Neuronal stem cell (in vitro differentiated cells): ENCODE results near the gene OR6T1.

Experiments
- DNase-seq: peaks from one replicate; pipeline ENCODE4 v3.0.0-alpha.2; 2013; ENCODE audit warnings: low spot score
- H2AFZ ChIP-seq: one replicate; pipeline ENCODE4 v1.6.1; 2013; ENCODE audit warnings: mild to moderate bottlenecking, low read length, inconsistent platforms
- H2AK5ac ChIP-seq: 2 replicates; pipeline ENCODE4 v1.6.1; 2013; ENCODE audit warnings: low read depth, mild to moderate bottlenecking, inconsistent platforms, low read length, moderate library complexity, mixed read lengths
- H2BK120ac ChIP-seq: 2 replicates; pipeline ENCODE4 v1.6.1; 2013; ENCODE audit warnings: low read depth, mild to moderate bottlenecking, inconsistent platforms, low read length, moderate library complexity, mixed read lengths
- H2BK12ac ChIP-seq: one replicate; pipeline ENCODE4 v1.6.1; 2013; ENCODE audit warnings: low read length, inconsistent platforms
- H2BK15ac ChIP-seq: 2 replicates; pipeline ENCODE4 v1.6.1; 2013; ENCODE audit warnings: mild to moderate bottlenecking, low read length, inconsistent platforms, mixed read lengths
- H2BK5ac ChIP-seq: one replicate; pipeline ENCODE4 v1.6.1; 2013; ENCODE audit warnings: inconsistent platforms, mild to moderate bottlenecking, low read length, moderate library complexity
- H3K14ac ChIP-seq: one replicate; pipeline ENCODE4 v1.6.1; 2013; ENCODE audit warnings: low read length, inconsistent platforms
- H3K18ac ChIP-seq: 2 replicates; pipeline ENCODE4 v1.6.1; 2013; ENCODE audit warnings: low read length, inconsistent platforms
- H3K23ac ChIP-seq: 2 replicates; pipeline ENCODE4 v1.6.1; 2013; ENCODE audit warnings: low read depth, mild to moderate bottlenecking, mixed read lengths, low read length, inconsistent platforms; ENCODE audit not compliant: poor library complexity
- H3K27ac ChIP-seq: replicated peaks from 3 replicates; pipeline ENCODE4 v1.5.1; 2013; ENCODE audit warnings: low read length, inconsistent platforms
- H3K27me3 ChIP-seq, 3 experiments: 2 replicates each; pipeline ENCODE4 v1.6.1; 2013; ENCODE audit warnings: low read length in 3 of 3, mild to moderate bottlenecking in 2 of 3, inconsistent platforms in 1 of 3, low read depth in 1 of 3, mixed read lengths in 1 of 3, moderate library complexity in 1 of 3; ENCODE audit not compliant: control insufficient read depth in 3 of 3, insufficient read depth in 3 of 3
- H3K36me3 ChIP-seq, 2 donors: replicated peaks in 1 of 2; 2 replicates each; pipeline ENCODE4 v1.6.1; 2013; ENCODE audit warnings: low read length in 2 of 2; ENCODE audit not compliant: control insufficient read depth in 2 of 2, insufficient read depth in 2 of 2
- H3K4ac ChIP-seq: 2 replicates; pipeline ENCODE4 v1.6.1; 2013; ENCODE audit warnings: inconsistent platforms, mild to moderate bottlenecking, low read length, moderate library complexity
- H3K4me1 ChIP-seq, 2 donors: 1 replicate in 1 of 2; 2 replicates in 1 of 2; pipeline ENCODE4 v1.6.1; 2013; ENCODE audit warnings: low read length in 2 of 2, low read depth in 1 of 2; ENCODE audit not compliant: control insufficient read depth in 2 of 2, insufficient read depth in 1 of 2
- H3K4me2 ChIP-seq: one replicate; pipeline ENCODE4 v1.6.1; 2013; ENCODE audit warnings: mild to moderate bottlenecking, low read length, inconsistent platforms; ENCODE audit not compliant: insufficient read depth, poor library complexity, severe bottlenecking
- H3K4me3 ChIP-seq, 2 donors: 2 replicates each; pipeline ENCODE4 v1.5.1; 2013; ENCODE audit warnings: low read length in 2 of 2, mild to moderate bottlenecking in 2 of 2, inconsistent platforms in 1 of 2, moderate library complexity in 1 of 2
- H3K79me1 ChIP-seq: one replicate; pipeline ENCODE4 v1.6.1; 2013; ENCODE audit warnings: low read depth, mild to moderate bottlenecking, inconsistent platforms, low read length, moderate library complexity
- H3K9ac ChIP-seq: one replicate; pipeline ENCODE4 v1.6.1; 2013; ENCODE audit warnings: mild to moderate bottlenecking, low read depth, low read length, inconsistent platforms; ENCODE audit not compliant: poor library complexity
- H3K9me3 ChIP-seq, 2 donors: replicated peaks in 1 of 2; 2 replicates each; pipeline versions ENCODE3 to v1.6.1; 2013; ENCODE audit warnings: low read length in 2 of 2, mild to moderate bottlenecking in 2 of 2, inconsistent platforms in 1 of 2, low read depth in 1 of 2, mixed read lengths in 1 of 2, moderate library complexity in 1 of 2; ENCODE audit not compliant: control insufficient read depth in 2 of 2, insufficient read depth in 1 of 2
- H4K8ac ChIP-seq: one replicate; pipeline ENCODE4 v1.6.1; 2013; ENCODE audit warnings: low read depth, mild to moderate bottlenecking, inconsistent platforms, low read length, moderate library complexity
- H4K91ac ChIP-seq: one replicate; pipeline ENCODE4 v1.6.1; 2013; ENCODE audit warnings: low read length, low read depth, mild to moderate bottlenecking, inconsistent platforms; ENCODE audit not compliant: poor library complexity
- WGBS, 2 donors: extraction: QIAGEN DNeasy Blood & Tissue Kit; methylation state at CpG; one replicate each; pipeline ENCODE4 v1.1.7; 2013; ENCODE audit warnings: missing lambda C conversion rate in 2 of 2, mixed read lengths in 1 of 2; ENCODE audit not compliant: insufficient read length in 2 of 2, insufficient replicate concordance in 1 of 2; ENCODE audit errors: extremely low coverage in 2 of 2; 5-methylcytosine and 5-hydroxymethylcytosine counted together

OR6T1 gene

GRCh38 chr11:123976770-123977560, 33.3 kb upstream of the OR6T1 start:
- Histone ChIP-seq H3K18ac (peak overlapping the region; percentile 90), H4K91ac (no peak overlapping the region), H3K23ac (peak overlapping the region; percentile 58), H3K9ac (peak overlapping the region; percentile 66), H2BK15ac (peak overlapping the region; percentile 97), H3K4ac (peak overlapping the region; percentile 1), H3K14ac (peak overlapping the region; percentile 87), H3K36me3 (no peaks in the 10 kb centered on the region), H2BK5ac (no peak overlapping the region), H3K27me3 (no peaks in the 10 kb centered on the region), H3K4me2 (no peak overlapping the region), H3K9me3 (no peaks in the 10 kb centered on the region), H2AK5ac (peak overlapping the region; percentile 58), H3K27ac (no peak overlapping the region), H2AFZ (no peak overlapping the region), H3K4me3 (peak overlapping the region in 1 of 2 donors; percentile 5), H2BK120ac (no peak overlapping the region), H4K8ac (no peak overlapping the region), H2BK12ac (peak overlapping the region; percentile 67), H3K79me1 (no peaks in the 10 kb centered on the region), H3K4me1 (peaks cover 0 to 5% of the 10 kb centered on the region in 2 donors)
- no CpG with 5 or more reads among the region's 18 CpGs for WGBS, 2 donors
- no peak for DNase-seq

DNA sequence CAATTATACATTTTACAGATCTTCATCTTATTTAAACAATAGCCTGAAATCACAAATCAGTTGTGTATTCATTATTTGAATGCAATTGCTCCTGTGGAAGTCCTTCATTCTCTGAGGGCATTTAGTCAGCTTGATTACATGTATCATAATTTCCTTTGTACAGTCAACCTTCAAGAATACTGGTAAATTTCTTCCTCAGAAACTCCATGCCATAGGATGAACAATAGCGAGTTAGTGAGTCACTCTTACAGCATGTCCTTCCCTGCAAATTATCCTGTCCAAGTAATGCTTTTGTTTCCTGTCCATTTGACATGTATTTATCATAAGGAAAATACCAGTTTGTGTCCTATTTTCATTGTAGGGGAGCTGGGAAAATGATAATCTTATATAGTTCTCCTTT, 30.2 kb upstream of the OR6T1 start:
- no CpG with 5 or more reads among the region's 1 CpG for WGBS, 2 donors

DNA sequence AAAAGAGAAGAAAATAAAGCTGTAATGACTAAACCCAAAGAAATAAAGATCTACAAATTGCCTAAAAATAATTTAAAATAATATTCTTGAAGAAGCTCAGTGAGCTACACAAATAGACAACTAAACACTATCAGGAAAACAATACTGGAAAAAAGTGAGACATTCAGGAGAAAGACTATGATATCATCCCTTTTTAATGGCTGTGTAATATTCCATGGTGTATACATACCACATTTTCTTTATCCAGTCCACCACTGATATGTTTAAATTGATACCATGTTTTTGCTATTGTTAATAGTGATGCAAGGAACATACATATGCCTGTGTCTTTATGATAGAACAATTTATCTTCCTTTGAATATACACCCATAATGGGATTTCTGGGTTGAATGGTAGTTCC, 13.1 kb upstream of the OR6T1 start:
- H3K36me3 ChIP-seq: no peaks in the 10 kb centered on the region
- H3K4me1 ChIP-seq: no peaks in the 10 kb centered on the region
- H3K79me1 ChIP-seq: no peaks in the 10 kb centered on the region
- no peaks in the 10 kb centered on the region for H3K9me3 ChIP-seq
- no peak for DNase-seq
- H2BK12ac ChIP-seq: no peak overlapping the region
- H2AK5ac ChIP-seq: no peak overlapping the region
- H3K27ac ChIP-seq: no peak overlapping the region
- no peak overlapping the region for H3K23ac ChIP-seq
- no peak overlapping the region for H4K91ac ChIP-seq
- H3K18ac ChIP-seq: no peak overlapping the region
- H3K27me3 ChIP-seq: no peaks in the 10 kb centered on the region
- H3K4me2 ChIP-seq: no peak overlapping the region
- H2BK5ac ChIP-seq: no peak overlapping the region
- no peak overlapping the region for H3K4ac ChIP-seq
- H2AFZ ChIP-seq: no peak overlapping the region
- H3K14ac ChIP-seq: no peak overlapping the region
- no peak overlapping the region for H2BK15ac ChIP-seq
- no peak overlapping the region for H3K4me3 ChIP-seq
- H2BK120ac ChIP-seq: no peak overlapping the region
- no peak overlapping the region for H4K8ac ChIP-seq
- no peak overlapping the region for H3K9ac ChIP-seq

More for the DNA sequence above, 30.2 kb upstream of the OR6T1 start:
- H3K23ac ChIP-seq: no peak overlapping the region
- no peak overlapping the region for H3K4me2 ChIP-seq
- no peak overlapping the region for H4K91ac ChIP-seq
- H2BK120ac ChIP-seq: no peak overlapping the region
- H4K8ac ChIP-seq: no peak overlapping the region
- H3K4me1 ChIP-seq: peaks cover 0 to 5% of the 10 kb centered on the region in 2 donors
- H3K27ac ChIP-seq: no peak overlapping the region
- no peak overlapping the region for H2BK15ac ChIP-seq
- no peak overlapping the region for H2AK5ac ChIP-seq
- no peak overlapping the region for H2BK12ac ChIP-seq
- no peak overlapping the region for H3K4me3 ChIP-seq
- DNase-seq: no peak
- H3K4ac ChIP-seq: no peak overlapping the region
- no peaks in the 10 kb centered on the region for H3K79me1 ChIP-seq
- H2BK5ac ChIP-seq: no peak overlapping the region
- no peaks in the 10 kb centered on the region for H3K27me3 ChIP-seq
- no peak overlapping the region for H2AFZ ChIP-seq
- H3K36me3 ChIP-seq: no peaks in the 10 kb centered on the region
- H3K9ac ChIP-seq: no peak overlapping the region
- H3K18ac ChIP-seq: no peak overlapping the region
- H3K9me3 ChIP-seq: no peaks in the 10 kb centered on the region
- H3K14ac ChIP-seq: no peak overlapping the region

DNA sequence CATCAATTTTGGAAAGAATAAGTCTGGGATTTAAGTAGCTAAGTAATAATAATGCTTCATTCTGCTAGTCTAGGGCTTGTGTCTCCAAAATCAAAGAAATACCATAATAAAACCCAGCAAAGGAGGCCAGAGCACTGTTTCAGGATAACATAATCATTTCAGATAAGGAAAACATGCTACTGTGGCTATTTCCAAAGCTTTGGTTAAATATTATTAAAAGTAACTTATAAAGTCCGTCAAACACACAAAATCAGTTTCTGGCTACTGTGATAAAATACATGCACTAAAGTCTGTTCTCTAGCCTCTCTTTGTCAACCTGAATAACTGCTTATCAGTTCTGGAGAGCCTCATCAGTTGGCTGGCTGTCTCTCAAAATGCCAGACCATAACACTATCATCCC, 1.5 kb upstream of the OR6T1 start:
- no peaks in the 10 kb centered on the region for H3K79me1 ChIP-seq
- no peaks in the 10 kb centered on the region for H3K9me3 ChIP-seq
- no peak for DNase-seq
- no peak overlapping the region for H3K14ac ChIP-seq
- H3K4me2 ChIP-seq: no peak overlapping the region
- H2BK12ac ChIP-seq: no peak overlapping the region
- H3K18ac ChIP-seq: no peak overlapping the region
- no peak overlapping the region for H3K4me3 ChIP-seq
- no peaks in the 10 kb centered on the region for H3K4me1 ChIP-seq
- H3K23ac ChIP-seq: no peak overlapping the region
- no peak overlapping the region for H2AFZ ChIP-seq
- WGBS, 2 donors: no CpG with 5 or more reads among the region's 1 CpG
- H2AK5ac ChIP-seq: no peak overlapping the region
- no peak overlapping the region for H3K27ac ChIP-seq
- H3K36me3 ChIP-seq: no peaks in the 10 kb centered on the region
- H2BK5ac ChIP-seq: no peak overlapping the region
- no peak overlapping the region for H3K9ac ChIP-seq
- no peaks in the 10 kb centered on the region for H3K27me3 ChIP-seq
- no peak overlapping the region for H2BK120ac ChIP-seq
- H2BK15ac ChIP-seq: no peak overlapping the region
- H3K4ac ChIP-seq: no peak overlapping the region
- H4K8ac ChIP-seq: no peak overlapping the region
- H4K91ac ChIP-seq: no peak overlapping the region
